ENCODE data around the gene LRP5.

GRCh38 chr11:68370211-68371111, 58.1 kb downstream of the LRP5 start:
- TF ChIP-seq EZH2 (IDR thresholded peaks at IDR 0.05; ENCODE audit: low read length), result no peak
- no peak for TF ChIP-seq CTCF (optimal IDR thresholded peaks at IDR 0.05 in 1 of 3, IDR thresholded peaks at IDR 0.05 in 1 of 3, conservative IDR thresholded peaks at IDR 0.05 in 1 of 3; ENCODE audit: extremely low read depth in 1 of 3, insufficient read depth in 2 of 3, low read length in 3 of 3)

Measured in keratinocyte (primary cell).